WTC11 (cell line): ENCODE results near the gene NFS1. TPM values are rescaled to one million over a fixed set of nuclear protein-coding genes. Genes with fewer than 3 reads are reported as not detected.

Source experiments
- ATF1 ChIP-seq: sonication (generic); formaldehyde crosslinking; IDR thresholded peaks from 2 replicates; pipeline ENCODE4 v1.8.1; 2023; ENCODE audit warnings: mild to moderate bottlenecking, moderate library complexity, missing genetic modification reagents
- EMX1 ChIP-seq: fragments of 250-450 bp; sonication (Bioruptor Pico); IDR thresholded peaks from 2 replicates; pipeline ENCODE4 v1.8.0; 2021; ENCODE audit warnings: mild to moderate bottlenecking
- FOXJ3 ChIP-seq: sonication (generic); formaldehyde crosslinking; IDR thresholded peaks from 2 replicates; pipeline ENCODE4 v1.9.0; 2021; ENCODE audit warnings: missing genetic modification reagents, mild to moderate bottlenecking, borderline replicate concordance
- GABPB1 ChIP-seq: sonication (generic); formaldehyde crosslinking; IDR thresholded peaks from 2 replicates; pipeline ENCODE4 v1.8.1; 2023; ENCODE audit warnings: mild to moderate bottlenecking, missing genetic modification reagents
- NFATC4 ChIP-seq: fragments of 250-450 bp; sonication (Bioruptor Pico); IDR thresholded peaks from 2 replicates; pipeline ENCODE4 v1.9.0; 2021; ENCODE audit warnings: mild to moderate bottlenecking
- OVOL2 ChIP-seq: fragments of 250-450 bp; sonication (Bioruptor Pico); IDR thresholded peaks from 2 replicates; pipeline ENCODE4 v1.9.0; 2021; ENCODE audit warnings: mild to moderate bottlenecking, borderline replicate concordance
- RELA ChIP-seq: sonication (generic); formaldehyde crosslinking; IDR thresholded peaks from 2 replicates; pipeline ENCODE4 v1.8.1; 2022; ENCODE audit warnings: missing genetic modification reagents, mild to moderate bottlenecking, borderline replicate concordance
- RORB ChIP-seq: fragments of 250-450 bp; sonication (Bioruptor Pico); IDR thresholded peaks from 2 replicates; pipeline ENCODE4 v1.9.0; 2021; ENCODE audit warnings: mild to moderate bottlenecking
- TCF7 ChIP-seq: sonication (generic); formaldehyde crosslinking; IDR thresholded peaks from 2 replicates; pipeline ENCODE4 v1.8.0; 2022; ENCODE audit warnings: mild to moderate bottlenecking, low read depth, missing genetic modification reagents, moderate library complexity
- TP53 ChIP-seq: sonication (generic); formaldehyde crosslinking; IDR thresholded peaks from 2 replicates; pipeline ENCODE4 v1.8.1; 2023; ENCODE audit warnings: mild to moderate bottlenecking, missing genetic modification reagents
- ZNF671 ChIP-seq: fragments of 250-450 bp; sonication (Bioruptor Pico); IDR thresholded peaks from 2 replicates; pipeline ENCODE4 v1.8.0; 2021; ENCODE audit warnings: mild to moderate bottlenecking
- total RNA-seq: library from RNA; stranded (reverse); gene quantifications from 3 replicates; pipeline ENCODE4 v1.2.3, GENCODE V29; 2021
- TF ChIP-seq, protein P1 (sequence below): sonication (generic); formaldehyde crosslinking; IDR thresholded peaks from 2 replicates; pipeline ENCODE4 v1.8.1; 2022; ENCODE audit warnings: low read depth, missing genetic modification reagents, borderline replicate concordance
- TF ChIP-seq, protein P2 (sequence below): sonication (generic); formaldehyde crosslinking; conservative IDR thresholded peaks from 2 replicates; pipeline ENCODE4 v1.8.1; 2023; ENCODE audit warnings: mild to moderate bottlenecking, low read depth, missing genetic modification reagents, moderate library complexity
- TF ChIP-seq, protein P3 (sequence below): sonication (generic); formaldehyde crosslinking; IDR thresholded peaks from 2 replicates; pipeline ENCODE4 v1.8.1; 2022; ENCODE audit warnings: missing genetic modification reagents, borderline replicate concordance
- TF ChIP-seq, protein P4 (sequence below): sonication (generic); formaldehyde crosslinking; IDR thresholded peaks from 2 replicates; pipeline ENCODE4 v1.8.0; 2023; ENCODE audit warnings: missing genetic modification reagents, mild to moderate bottlenecking, borderline replicate concordance
- TF ChIP-seq, protein P5 (sequence below): fragments of 250-450 bp; sonication (Bioruptor Pico); IDR thresholded peaks from 2 replicates; pipeline ENCODE4 v1.9.0; 2021; ENCODE audit warnings: mild to moderate bottlenecking
- TF ChIP-seq, protein P6 (sequence below): fragments of 250-450 bp; sonication (Bioruptor Pico); IDR thresholded peaks from 2 replicates; pipeline ENCODE4 v1.9.0; 2021; ENCODE audit warnings: mild to moderate bottlenecking, borderline replicate concordance
- TF ChIP-seq, protein P7 (sequence below): sonication (generic); formaldehyde crosslinking; IDR thresholded peaks from 2 replicates; pipeline ENCODE4 v1.8.0; 2022; ENCODE audit warnings: mild to moderate bottlenecking, missing genetic modification reagents
- TF ChIP-seq, protein P8 (sequence below): sonication (generic); formaldehyde crosslinking; IDR thresholded peaks from 2 replicates; pipeline ENCODE4 v1.8.1; 2023; ENCODE audit warnings: mild to moderate bottlenecking, missing genetic modification reagents, moderate library complexity

NFS1 gene
- total RNA-seq, 1 experiment from 2014 or later: 36.1 TPM

DNA sequence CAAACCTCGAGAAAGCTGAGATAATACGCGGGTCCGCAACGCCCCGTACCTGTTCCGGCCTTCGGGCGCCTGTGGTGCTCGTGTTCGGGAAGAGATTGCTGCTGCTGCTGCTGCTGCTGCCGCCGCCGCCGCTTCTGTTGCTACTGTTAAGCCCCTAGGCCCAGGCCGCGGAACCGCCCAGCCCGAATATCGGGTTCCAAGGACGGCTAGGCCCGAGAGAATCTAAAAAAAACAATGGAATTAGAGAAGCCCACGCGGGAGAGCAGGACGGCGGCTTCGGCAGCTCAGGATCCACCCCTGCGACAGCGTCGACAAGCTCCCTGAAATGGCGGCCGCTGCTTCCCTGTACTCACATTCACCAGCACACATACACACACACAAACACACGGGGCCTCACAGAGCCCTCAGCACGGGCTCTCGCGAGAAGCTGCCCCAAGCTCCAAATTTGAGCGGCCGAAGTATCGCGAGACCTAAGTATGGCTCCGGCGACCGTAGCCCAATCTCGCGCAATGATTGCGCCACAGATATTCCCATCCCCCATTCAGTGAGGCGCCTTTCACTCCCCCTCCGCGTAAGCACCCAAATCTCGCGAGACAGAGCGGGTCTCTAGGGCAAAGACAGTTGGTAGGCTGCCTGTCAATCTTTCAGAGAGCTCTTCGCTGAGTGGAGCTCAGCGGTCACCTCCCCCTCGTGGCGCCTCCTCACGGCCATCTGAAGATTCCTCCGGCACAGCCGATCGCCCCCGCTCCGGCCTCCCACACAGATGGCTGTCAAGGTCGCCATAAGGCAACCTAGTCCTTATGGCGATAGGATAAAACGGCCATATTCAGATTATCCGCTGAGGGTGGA lies 43.0 kb upstream of the NFS1 start, which contains the start of gene RBM39 (continued):
- no peak for TF ChIP-seq RORB
- TF ChIP-seq, protein P1, sequence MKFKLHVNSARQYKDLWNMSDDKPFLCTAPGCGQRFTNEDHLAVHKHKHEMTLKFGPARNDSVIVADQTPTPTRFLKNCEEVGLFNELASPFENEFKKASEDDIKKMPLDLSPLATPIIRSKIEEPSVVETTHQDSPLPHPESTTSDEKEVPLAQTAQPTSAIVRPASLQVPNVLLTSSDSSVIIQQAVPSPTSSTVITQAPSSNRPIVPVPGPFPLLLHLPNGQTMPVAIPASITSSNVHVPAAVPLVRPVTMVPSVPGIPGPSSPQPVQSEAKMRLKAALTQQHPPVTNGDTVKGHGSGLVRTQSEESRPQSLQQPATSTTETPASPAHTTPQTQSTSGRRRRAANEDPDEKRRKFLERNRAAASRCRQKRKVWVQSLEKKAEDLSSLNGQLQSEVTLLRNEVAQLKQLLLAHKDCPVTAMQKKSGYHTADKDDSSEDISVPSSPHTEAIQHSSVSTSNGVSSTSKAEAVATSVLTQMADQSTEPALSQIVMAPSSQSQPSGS (CRISPR knock-in tag): no peak
- no peak for TF ChIP-seq NFATC4 (CRISPR knock-in tag)
- TF ChIP-seq, protein P2, sequence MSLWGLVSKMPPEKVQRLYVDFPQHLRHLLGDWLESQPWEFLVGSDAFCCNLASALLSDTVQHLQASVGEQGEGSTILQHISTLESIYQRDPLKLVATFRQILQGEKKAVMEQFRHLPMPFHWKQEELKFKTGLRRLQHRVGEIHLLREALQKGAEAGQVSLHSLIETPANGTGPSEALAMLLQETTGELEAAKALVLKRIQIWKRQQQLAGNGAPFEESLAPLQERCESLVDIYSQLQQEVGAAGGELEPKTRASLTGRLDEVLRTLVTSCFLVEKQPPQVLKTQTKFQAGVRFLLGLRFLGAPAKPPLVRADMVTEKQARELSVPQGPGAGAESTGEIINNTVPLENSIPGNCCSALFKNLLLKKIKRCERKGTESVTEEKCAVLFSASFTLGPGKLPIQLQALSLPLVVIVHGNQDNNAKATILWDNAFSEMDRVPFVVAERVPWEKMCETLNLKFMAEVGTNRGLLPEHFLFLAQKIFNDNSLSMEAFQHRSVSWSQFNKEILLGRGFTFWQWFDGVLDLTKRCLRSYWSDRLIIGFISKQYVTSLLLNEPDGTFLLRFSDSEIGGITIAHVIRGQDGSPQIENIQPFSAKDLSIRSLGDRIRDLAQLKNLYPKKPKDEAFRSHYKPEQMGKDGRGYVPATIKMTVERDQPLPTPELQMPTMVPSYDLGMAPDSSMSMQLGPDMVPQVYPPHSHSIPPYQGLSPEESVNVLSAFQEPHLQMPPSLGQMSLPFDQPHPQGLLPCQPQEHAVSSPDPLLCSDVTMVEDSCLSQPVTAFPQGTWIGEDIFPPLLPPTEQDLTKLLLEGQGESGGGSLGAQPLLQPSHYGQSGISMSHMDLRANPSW (CRISPR knock-in tag): no peak
- TF ChIP-seq TP53 (CRISPR knock-in tag): no peak
- TF ChIP-seq, protein P3, sequence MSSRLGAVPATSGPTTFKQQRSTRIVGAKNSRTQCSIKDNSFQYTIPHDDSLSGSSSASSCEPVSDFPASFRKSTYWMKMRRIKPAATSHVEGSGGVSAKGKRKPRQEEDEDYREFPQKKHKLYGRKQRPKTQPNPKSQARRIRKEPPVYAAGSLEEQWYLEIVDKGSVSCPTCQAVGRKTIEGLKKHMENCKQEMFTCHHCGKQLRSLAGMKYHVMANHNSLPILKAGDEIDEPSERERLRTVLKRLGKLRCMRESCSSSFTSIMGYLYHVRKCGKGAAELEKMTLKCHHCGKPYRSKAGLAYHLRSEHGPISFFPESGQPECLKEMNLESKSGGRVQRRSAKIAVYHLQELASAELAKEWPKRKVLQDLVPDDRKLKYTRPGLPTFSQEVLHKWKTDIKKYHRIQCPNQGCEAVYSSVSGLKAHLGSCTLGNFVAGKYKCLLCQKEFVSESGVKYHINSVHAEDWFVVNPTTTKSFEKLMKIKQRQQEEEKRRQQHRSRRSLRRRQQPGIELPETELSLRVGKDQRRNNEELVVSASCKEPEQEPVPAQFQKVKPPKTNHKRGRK: no peak
- TF ChIP-seq, protein P4, sequence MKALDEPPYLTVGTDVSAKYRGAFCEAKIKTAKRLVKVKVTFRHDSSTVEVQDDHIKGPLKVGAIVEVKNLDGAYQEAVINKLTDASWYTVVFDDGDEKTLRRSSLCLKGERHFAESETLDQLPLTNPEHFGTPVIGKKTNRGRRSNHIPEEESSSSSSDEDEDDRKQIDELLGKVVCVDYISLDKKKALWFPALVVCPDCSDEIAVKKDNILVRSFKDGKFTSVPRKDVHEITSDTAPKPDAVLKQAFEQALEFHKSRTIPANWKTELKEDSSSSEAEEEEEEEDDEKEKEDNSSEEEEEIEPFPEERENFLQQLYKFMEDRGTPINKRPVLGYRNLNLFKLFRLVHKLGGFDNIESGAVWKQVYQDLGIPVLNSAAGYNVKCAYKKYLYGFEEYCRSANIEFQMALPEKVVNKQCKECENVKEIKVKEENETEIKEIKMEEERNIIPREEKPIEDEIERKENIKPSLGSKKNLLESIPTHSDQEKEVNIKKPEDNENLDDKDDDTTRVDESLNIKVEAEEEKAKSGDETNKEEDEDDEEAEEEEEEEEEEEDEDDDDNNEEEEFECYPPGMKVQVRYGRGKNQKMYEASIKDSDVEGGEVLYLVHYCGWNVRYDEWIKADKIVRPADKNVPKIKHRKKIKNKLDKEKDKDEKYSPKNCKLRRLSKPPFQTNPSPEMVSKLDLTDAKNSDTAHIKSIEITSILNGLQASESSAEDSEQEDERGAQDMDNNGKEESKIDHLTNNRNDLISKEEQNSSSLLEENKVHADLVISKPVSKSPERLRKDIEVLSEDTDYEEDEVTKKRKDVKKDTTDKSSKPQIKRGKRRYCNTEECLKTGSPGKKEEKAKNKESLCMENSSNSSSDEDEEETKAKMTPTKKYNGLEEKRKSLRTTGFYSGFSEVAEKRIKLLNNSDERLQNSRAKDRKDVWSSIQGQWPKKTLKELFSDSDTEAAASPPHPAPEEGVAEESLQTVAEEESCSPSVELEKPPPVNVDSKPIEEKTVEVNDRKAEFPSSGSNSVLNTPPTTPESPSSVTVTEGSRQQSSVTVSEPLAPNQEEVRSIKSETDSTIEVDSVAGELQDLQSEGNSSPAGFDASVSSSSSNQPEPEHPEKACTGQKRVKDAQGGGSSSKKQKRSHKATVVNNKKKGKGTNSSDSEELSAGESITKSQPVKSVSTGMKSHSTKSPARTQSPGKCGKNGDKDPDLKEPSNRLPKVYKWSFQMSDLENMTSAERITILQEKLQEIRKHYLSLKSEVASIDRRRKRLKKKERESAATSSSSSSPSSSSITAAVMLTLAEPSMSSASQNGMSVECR (CRISPR knock-in tag): peak; percentile 3; the same call in 1 of the 2 replicates
- TF ChIP-seq OVOL2: no peak
- TF ChIP-seq, protein P5, sequence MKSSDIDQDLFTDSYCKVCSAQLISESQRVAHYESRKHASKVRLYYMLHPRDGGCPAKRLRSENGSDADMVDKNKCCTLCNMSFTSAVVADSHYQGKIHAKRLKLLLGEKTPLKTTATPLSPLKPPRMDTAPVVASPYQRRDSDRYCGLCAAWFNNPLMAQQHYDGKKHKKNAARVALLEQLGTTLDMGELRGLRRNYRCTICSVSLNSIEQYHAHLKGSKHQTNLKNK (CRISPR knock-in tag): 0 out of 2 replicates have a peak, but pooled peaks have one; percentile 36
- TF ChIP-seq, protein P6, sequence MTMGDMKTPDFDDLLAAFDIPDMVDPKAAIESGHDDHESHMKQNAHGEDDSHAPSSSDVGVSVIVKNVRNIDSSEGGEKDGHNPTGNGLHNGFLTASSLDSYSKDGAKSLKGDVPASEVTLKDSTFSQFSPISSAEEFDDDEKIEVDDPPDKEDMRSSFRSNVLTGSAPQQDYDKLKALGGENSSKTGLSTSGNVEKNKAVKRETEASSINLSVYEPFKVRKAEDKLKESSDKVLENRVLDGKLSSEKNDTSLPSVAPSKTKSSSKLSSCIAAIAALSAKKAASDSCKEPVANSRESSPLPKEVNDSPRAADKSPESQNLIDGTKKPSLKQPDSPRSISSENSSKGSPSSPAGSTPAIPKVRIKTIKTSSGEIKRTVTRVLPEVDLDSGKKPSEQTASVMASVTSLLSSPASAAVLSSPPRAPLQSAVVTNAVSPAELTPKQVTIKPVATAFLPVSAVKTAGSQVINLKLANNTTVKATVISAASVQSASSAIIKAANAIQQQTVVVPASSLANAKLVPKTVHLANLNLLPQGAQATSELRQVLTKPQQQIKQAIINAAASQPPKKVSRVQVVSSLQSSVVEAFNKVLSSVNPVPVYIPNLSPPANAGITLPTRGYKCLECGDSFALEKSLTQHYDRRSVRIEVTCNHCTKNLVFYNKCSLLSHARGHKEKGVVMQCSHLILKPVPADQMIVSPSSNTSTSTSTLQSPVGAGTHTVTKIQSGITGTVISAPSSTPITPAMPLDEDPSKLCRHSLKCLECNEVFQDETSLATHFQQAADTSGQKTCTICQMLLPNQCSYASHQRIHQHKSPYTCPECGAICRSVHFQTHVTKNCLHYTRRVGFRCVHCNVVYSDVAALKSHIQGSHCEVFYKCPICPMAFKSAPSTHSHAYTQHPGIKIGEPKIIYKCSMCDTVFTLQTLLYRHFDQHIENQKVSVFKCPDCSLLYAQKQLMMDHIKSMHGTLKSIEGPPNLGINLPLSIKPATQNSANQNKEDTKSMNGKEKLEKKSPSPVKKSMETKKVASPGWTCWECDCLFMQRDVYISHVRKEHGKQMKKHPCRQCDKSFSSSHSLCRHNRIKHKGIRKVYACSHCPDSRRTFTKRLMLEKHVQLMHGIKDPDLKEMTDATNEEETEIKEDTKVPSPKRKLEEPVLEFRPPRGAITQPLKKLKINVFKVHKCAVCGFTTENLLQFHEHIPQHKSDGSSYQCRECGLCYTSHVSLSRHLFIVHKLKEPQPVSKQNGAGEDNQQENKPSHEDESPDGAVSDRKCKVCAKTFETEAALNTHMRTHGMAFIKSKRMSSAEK (CRISPR knock-in tag): no peak
- TF ChIP-seq TCF7 (CRISPR knock-in tag): no peak
- TF ChIP-seq, protein P7, sequence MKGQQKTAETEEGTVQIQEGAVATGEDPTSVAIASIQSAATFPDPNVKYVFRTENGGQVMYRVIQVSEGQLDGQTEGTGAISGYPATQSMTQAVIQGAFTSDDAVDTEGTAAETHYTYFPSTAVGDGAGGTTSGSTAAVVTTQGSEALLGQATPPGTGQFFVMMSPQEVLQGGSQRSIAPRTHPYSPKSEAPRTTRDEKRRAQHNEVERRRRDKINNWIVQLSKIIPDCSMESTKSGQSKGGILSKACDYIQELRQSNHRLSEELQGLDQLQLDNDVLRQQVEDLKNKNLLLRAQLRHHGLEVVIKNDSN (CRISPR knock-in tag): peak; percentile 73
- TF ChIP-seq ZNF671 (CRISPR knock-in tag): no peak
- TF ChIP-seq EMX1: 0 out of 2 replicates have a peak, but pooled peaks have one; percentile 11
- TF ChIP-seq GABPB1: peak; percentile 99
- TF ChIP-seq RELA (CRISPR knock-in tag): no peak
- no peak for TF ChIP-seq ATF1
- TF ChIP-seq FOXJ3 (CRISPR knock-in tag): 0 out of 2 replicates have a peak, but pooled peaks have one; percentile 10
- TF ChIP-seq, protein P8, sequence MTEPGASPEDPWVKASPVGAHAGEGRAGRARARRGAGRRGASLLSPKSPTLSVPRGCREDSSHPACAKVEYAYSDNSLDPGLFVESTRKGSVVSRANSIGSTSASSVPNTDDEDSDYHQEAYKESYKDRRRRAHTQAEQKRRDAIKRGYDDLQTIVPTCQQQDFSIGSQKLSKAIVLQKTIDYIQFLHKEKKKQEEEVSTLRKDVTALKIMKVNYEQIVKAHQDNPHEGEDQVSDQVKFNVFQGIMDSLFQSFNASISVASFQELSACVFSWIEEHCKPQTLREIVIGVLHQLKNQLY (CRISPR knock-in tag): no peak
